DOHH2 (cell line): ENCODE data around the gene PNMT.
A peak's percentile ranks its signal among the peaks of the same experiment; 100 is the strongest.

Experiments
- H3F3A ChIP-seq: fragments of 200-600 bp; sonication (generic), shearing (Covaris generic); 2 replicates; pipeline ENCODE4 v1.6.0; 2016; ENCODE audit warnings: antibody characterized with exemption, mild to moderate bottlenecking; ENCODE audit not compliant: control insufficient read depth, insufficient read depth
- H3K27ac ChIP-seq: fragments of 200-600 bp; sonication (generic); 2 replicates; pipeline ENCODE4 v1.5.1; 2014; ENCODE audit warnings: low read depth, mild to moderate bottlenecking, low read length, moderate library complexity
- H3K27me3 ChIP-seq: fragments of 200-600 bp; sonication (generic); 2 replicates; pipeline ENCODE4 v1.6.1; 2014; ENCODE audit warnings: mild to moderate bottlenecking, low read length, mixed read lengths; ENCODE audit not compliant: control insufficient read depth
- H3K36me3 ChIP-seq: fragments of 200-600 bp; sonication (generic); 2 replicates; pipeline ENCODE4 v1.6.1; 2014; ENCODE audit warnings: mild to moderate bottlenecking, low read length, moderate library complexity, mixed read lengths; ENCODE audit not compliant: control insufficient read depth
- H3K4me1 ChIP-seq: fragments of 200-600 bp; sonication (generic); 2 replicates; pipeline ENCODE4 v1.6.1; 2014; ENCODE audit warnings: mild to moderate bottlenecking, low read length, mixed read lengths; ENCODE audit not compliant: control insufficient read depth
- H3K4me2 ChIP-seq: fragments of 200-600 bp; sonication (generic); 2 replicates; pipeline ENCODE4 v1.6.0; 2014; ENCODE audit warnings: mild to moderate bottlenecking, low read length, moderate library complexity
- H3K4me3 ChIP-seq: fragments of 200-600 bp; sonication (generic); 2 replicates; pipeline ENCODE4 v1.5.1; 2014; ENCODE audit warnings: mild to moderate bottlenecking, low read length, mixed read lengths
- H3K79me2 ChIP-seq: fragments of 200-600 bp; sonication (generic); 2 replicates; pipeline ENCODE4 v1.6.1; 2014; ENCODE audit warnings: mild to moderate bottlenecking, low read length, mixed read lengths; ENCODE audit not compliant: control insufficient read depth
- H3K9me2 ChIP-seq: fragments of 200-600 bp; sonication (generic); replicated peaks from 2 replicates; pipeline ENCODE4 v1.6.1; 2014; ENCODE audit warnings: mild to moderate bottlenecking, low read length, mixed read lengths; ENCODE audit not compliant: control insufficient read depth
- H3K9me3 ChIP-seq: fragments of 200-600 bp; sonication (generic); 2 replicates; pipeline ENCODE4 v1.6.1; 2014; ENCODE audit warnings: antibody characterized with exemption, low read length, mixed read lengths; ENCODE audit not compliant: control insufficient read depth, insufficient read depth
- H4K20me1 ChIP-seq: fragments of 200-600 bp; sonication (generic); 2 replicates; pipeline ENCODE4 v1.6.0; 2014; ENCODE audit warnings: low read depth, mild to moderate bottlenecking, antibody characterized with exemption, low read length, moderate library complexity; ENCODE audit not compliant: control insufficient read depth, insufficient read depth
- CTCF ChIP-seq: fragments of 200-600 bp; sonication (generic); IDR thresholded peaks from one replicate; pipeline ENCODE4 v1.5.1; 2014; ENCODE audit warnings: antibody characterized with exemption, mild to moderate bottlenecking, low read depth, low read length; ENCODE audit not compliant: poor library complexity, severe bottlenecking
- EZH2phosphoT487 ChIP-seq: fragments of 200-600 bp; sonication (generic); IDR thresholded peaks from 2 replicates; pipeline ENCODE4 v1.6.1; 2017; ENCODE audit warnings: borderline replicate concordance, mild to moderate bottlenecking, antibody characterized with exemption, low read length, moderate library complexity, mixed read lengths

PNMT gene

GRCh38 chr17:39632153-39632941 lies 35.9 kb upstream of the PNMT start:
- no peaks in the 10 kb centered on the region for H3K9me2 ChIP-seq
- H3K9me3 ChIP-seq: no peaks in the 10 kb centered on the region
- H3F3A ChIP-seq: no peaks in the 10 kb centered on the region
- peaks cover 17% of the 10 kb centered on the region for H3K4me1 ChIP-seq
- no peaks in the 10 kb centered on the region for H3K27me3 ChIP-seq
- TF ChIP-seq EZH2phosphoT487 (no peak), CTCF (no peak)
- no peaks in the 10 kb centered on the region for H3K36me3 ChIP-seq
- H3K4me2 ChIP-seq: no peak overlapping the region
- no peak overlapping the region for H3K4me3 ChIP-seq
- H4K20me1 ChIP-seq: no peaks in the 10 kb centered on the region
- no peak overlapping the region for H3K27ac ChIP-seq
- H3K79me2 ChIP-seq: peaks cover 5% of the 10 kb centered on the region

- no peak overlapping the region for H3K4me3 ChIP-seq
- no peak overlapping the region for H3K4me2 ChIP-seq
- peaks cover 5% of the 10 kb centered on the region; the same call in 1 of the 2 replicates for H3K36me3 ChIP-seq
- no peaks in the 10 kb centered on the region for H3K9me2 ChIP-seq
- peaks cover 18% of the 10 kb centered on the region for H3K79me2 ChIP-seq
- H3K27ac ChIP-seq: no peak overlapping the region
- no peaks in the 10 kb centered on the region for H3K27me3 ChIP-seq
- H3K4me1 ChIP-seq: peaks cover 28% of the 10 kb centered on the region
- H3F3A ChIP-seq: no peaks in the 10 kb centered on the region
- no peaks in the 10 kb centered on the region for H4K20me1 ChIP-seq
- H3K9me3 ChIP-seq: no peaks in the 10 kb centered on the region
- TF ChIP-seq EZH2phosphoT487: no peak
- no peak for TF ChIP-seq CTCF
Measured at GRCh38 chr17:39633570-39634183, 34.6 kb upstream of the PNMT start.

GRCh38 chr17:39634384-39634871 lies 33.8 kb upstream of the PNMT start:
- no peak overlapping the region for H3K4me2 ChIP-seq

More at GRCh38 chr17:39634384-39634871, 33.8 kb upstream of the PNMT start:
- no peak overlapping the region for H3K27ac ChIP-seq
- no peaks in the 10 kb centered on the region for H3K9me2 ChIP-seq
- peaks cover 26% of the 10 kb centered on the region for H3K79me2 ChIP-seq
- H3K36me3 ChIP-seq: peaks cover 6% of the 10 kb centered on the region; the same call in 1 of the 2 replicates
- H3F3A ChIP-seq: no peaks in the 10 kb centered on the region
- no peak for TF ChIP-seq EZH2phosphoT487
- peak; percentile 90 for TF ChIP-seq CTCF
- H3K4me3 ChIP-seq: no peak overlapping the region
- no peaks in the 10 kb centered on the region for H4K20me1 ChIP-seq
- no peaks in the 10 kb centered on the region for H3K27me3 ChIP-seq
- H3K4me1 ChIP-seq: peaks cover 29% of the 10 kb centered on the region
- H3K9me3 ChIP-seq: no peaks in the 10 kb centered on the region
